Fibroblast of lung (primary cell): Measurements from ENCODE around the gene FRK.

Experiments
- EZH2 ChIP-seq: IDR thresholded peaks from 2 replicates; pipeline ENCODE4 v1.5.1; 2012; ENCODE audit warnings: low read length, control low read depth, mild to moderate bottlenecking; ENCODE audit errors: missing control alignments
- TF ChIP-seq, protein P1 (sequence below), 2 donors: IDR thresholded peaks in 1 of 2; conservative IDR thresholded peaks in 1 of 2; 1 replicate in 1 of 2; 2 replicates in 1 of 2; pipeline ENCODE4 v1.5.1; 2011 to 2012; ENCODE audit warnings: low read length in 2 of 2, control low read depth in 1 of 2, inconsistent platforms in 1 of 2, low read depth in 1 of 2, mild to moderate bottlenecking in 1 of 2

DNA sequence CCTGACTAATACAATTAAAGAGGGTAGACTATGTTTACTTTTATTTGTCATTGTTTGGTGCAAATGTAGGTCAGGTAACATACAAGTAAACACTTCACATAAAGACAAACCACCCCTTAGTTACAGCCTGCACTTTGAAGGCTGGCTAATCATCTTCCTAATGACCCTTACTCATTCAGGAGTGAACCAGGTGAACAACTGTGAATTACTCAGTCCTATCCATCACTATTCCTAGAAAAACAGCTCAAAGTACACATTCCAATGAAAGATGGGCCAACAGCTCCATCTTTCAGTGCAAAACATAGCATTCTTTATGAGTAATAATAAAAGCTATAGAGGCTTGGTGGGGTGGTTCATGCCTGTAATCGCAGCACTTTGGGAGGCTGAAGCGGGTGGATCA lies 78.2 kb downstream of the FRK start:
- TF ChIP-seq, protein P1, sequence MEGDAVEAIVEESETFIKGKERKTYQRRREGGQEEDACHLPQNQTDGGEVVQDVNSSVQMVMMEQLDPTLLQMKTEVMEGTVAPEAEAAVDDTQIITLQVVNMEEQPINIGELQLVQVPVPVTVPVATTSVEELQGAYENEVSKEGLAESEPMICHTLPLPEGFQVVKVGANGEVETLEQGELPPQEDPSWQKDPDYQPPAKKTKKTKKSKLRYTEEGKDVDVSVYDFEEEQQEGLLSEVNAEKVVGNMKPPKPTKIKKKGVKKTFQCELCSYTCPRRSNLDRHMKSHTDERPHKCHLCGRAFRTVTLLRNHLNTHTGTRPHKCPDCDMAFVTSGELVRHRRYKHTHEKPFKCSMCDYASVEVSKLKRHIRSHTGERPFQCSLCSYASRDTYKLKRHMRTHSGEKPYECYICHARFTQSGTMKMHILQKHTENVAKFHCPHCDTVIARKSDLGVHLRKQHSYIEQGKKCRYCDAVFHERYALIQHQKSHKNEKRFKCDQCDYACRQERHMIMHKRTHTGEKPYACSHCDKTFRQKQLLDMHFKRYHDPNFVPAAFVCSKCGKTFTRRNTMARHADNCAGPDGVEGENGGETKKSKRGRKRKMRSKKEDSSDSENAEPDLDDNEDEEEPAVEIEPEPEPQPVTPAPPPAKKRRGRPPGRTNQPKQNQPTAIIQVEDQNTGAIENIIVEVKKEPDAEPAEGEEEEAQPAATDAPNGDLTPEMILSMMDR (conservative IDR thresholded peaks at IDR 0.05 in 1 of 2, IDR thresholded peaks at IDR 0.05 in 1 of 2; ENCODE audit: low read depth in 1 of 2, low read length in 2 of 2): no peak
- TF ChIP-seq EZH2: no peak
